SK-N-SH (cell line): ENCODE results near the gene PAPOLG. TPM values are rescaled to one million over a fixed set of nuclear protein-coding genes. Genes with fewer than 3 reads are reported as not detected.

Experiments
- CTCF ChIA-PET: fragments of 300-600, 350-600 bp; formaldehyde crosslinking; extraction: SDS; loops from one replicate; lab custom pipeline; 2021; lab: Yijun Ruan, JAX
- POLR2A ChIA-PET: fragments of 350-600 bp; sonication (Branson Sonifier 250); formaldehyde crosslinking; extraction: SDS; loops from one replicate; lab custom pipeline; 2020; ENCODE audit warnings: antibody characterized with exemption, inconsistent platforms; lab: Yijun Ruan, JAX
- DNase-seq: peaks from one replicate; pipeline ENCODE4 v3.0.0; 2012
- H2AFZ ChIP-seq: fragments of 200-600 bp; sonication (generic); 2 replicates; pipeline ENCODE4 v1.8.1; 2016; ENCODE audit warnings: antibody characterized with exemption, mild to moderate bottlenecking, low read depth
- H3F3A ChIP-seq: fragments of 200-600 bp; sonication (generic); replicated peaks from 2 replicates; pipeline ENCODE3; 2016; ENCODE audit warnings: antibody characterized with exemption, mild to moderate bottlenecking; ENCODE audit not compliant: insufficient read depth
- H3K27ac ChIP-seq, 2 experiments: fragments of 200-500 bp in 1 of 2; fragments of 200-600 bp in 1 of 2; sonication (Bioruptor generic) in 1 of 2; sonication (generic), shearing (Covaris generic) in 1 of 2; 2 replicates each; pipeline versions ENCODE4 v1.5.1 to v1.6.1; 2014 to 2016; ENCODE audit warnings: low read depth in 2 of 2, inconsistent platforms in 1 of 2, low read length in 1 of 2, mild to moderate bottlenecking in 1 of 2, mixed read lengths in 1 of 2
- H3K27me3 ChIP-seq: fragments of 200-600 bp; sonication (generic), shearing (Covaris generic); 2 replicates; pipeline ENCODE4 v1.6.1; 2016; ENCODE audit warnings: mixed run types; ENCODE audit not compliant: insufficient read depth
- H3K36me3 ChIP-seq, 2 experiments: fragments of 200-500 bp in 1 of 2; fragments of 200-600 bp in 1 of 2; sonication (Bioruptor generic) in 1 of 2; sonication (generic) in 1 of 2; replicated peaks in 1 of 2; 2 replicates each; pipeline versions ENCODE3 to v1.5.1; 2014 to 2016; ENCODE audit warnings: low read length in 1 of 2, mild to moderate bottlenecking in 1 of 2; ENCODE audit not compliant: insufficient read depth in 2 of 2, control insufficient read depth in 1 of 2
- H3K4me1 ChIP-seq, 2 experiments: fragments of 200-500 bp in 1 of 2; fragments of 200-600 bp in 1 of 2; sonication (Bioruptor generic) in 1 of 2; sonication (generic), shearing (Covaris generic) in 1 of 2; 2 replicates each; pipeline versions ENCODE4 v1.5.1 to v1.6.1; 2014 to 2016; ENCODE audit warnings: low read depth in 1 of 2, low read length in 1 of 2, mixed run types in 1 of 2; ENCODE audit not compliant: insufficient read depth in 2 of 2, control insufficient read depth in 1 of 2
- H3K4me2 ChIP-seq: fragments of 200-600 bp; sonication (generic), shearing (Covaris generic); 2 replicates; pipeline ENCODE4 v1.6.1; 2017; ENCODE audit warnings: mixed run types
- H3K4me3 ChIP-seq, 2 experiments: fragments of 200-500 bp in 1 of 2; fragments of 200-600 bp in 1 of 2; sonication (Bioruptor generic) in 1 of 2; sonication (generic), shearing (Covaris generic) in 1 of 2; 2 replicates each; pipeline versions ENCODE4 v1.5.1 to v1.8.1; 2014 to 2016; ENCODE audit warnings: low read depth in 2 of 2, inconsistent platforms in 1 of 2, low read length in 1 of 2, mild to moderate bottlenecking in 1 of 2, mixed read lengths in 1 of 2, moderate library complexity in 1 of 2
- H3K79me2 ChIP-seq: fragments of 200-600 bp; sonication (generic); 2 replicates; pipeline ENCODE4 v1.8.1; 2017; ENCODE audit warnings: mild to moderate bottlenecking; ENCODE audit not compliant: insufficient read depth
- H3K9ac ChIP-seq: fragments of 200-600 bp; sonication (generic); 2 replicates; pipeline ENCODE4 v1.6.1; 2017; ENCODE audit warnings: mixed run types
- H3K9me2 ChIP-seq: fragments of 200-600 bp; sonication (generic); 2 replicates; pipeline ENCODE4 v1.6.1; 2017; ENCODE audit warnings: mixed run types
- H3K9me3 ChIP-seq: fragments of 200-600 bp; sonication (generic); 2 replicates; pipeline ENCODE4 v1.6.1; 2017; ENCODE audit warnings: mixed run types, mild to moderate bottlenecking, moderate library complexity
- H4K20me1 ChIP-seq: fragments of 200-600 bp; sonication (generic); 2 replicates; pipeline ENCODE4 v1.6.1; 2017; ENCODE audit warnings: mild to moderate bottlenecking, mixed run types; ENCODE audit not compliant: insufficient read depth
- CHD2 ChIP-seq: fragments of 150-350 bp; IDR thresholded peaks from 2 replicates; pipeline ENCODE4 v1.6.1; 2018; ENCODE audit warnings: low read length; ENCODE audit not compliant: partially characterized antibody
- ELF1 ChIP-seq: IDR thresholded peaks from 2 replicates; pipeline ENCODE4 v1.4.0; 2012
- EP300 ChIP-seq, 2 experiments: IDR thresholded peaks; 2 replicates each; pipeline versions ENCODE4 v1.4.0 to v1.6.1; 2012; ENCODE audit warnings: borderline replicate concordance in 1 of 2, low read depth in 1 of 2, low read length in 1 of 2
- EZH2phosphoT487 ChIP-seq: fragments of 200-600 bp; sonication (generic); IDR thresholded peaks from 2 replicates; pipeline ENCODE4 v1.6.1; 2017; ENCODE audit warnings: low read depth, mixed run types, mild to moderate bottlenecking, antibody characterized with exemption, moderate library complexity, borderline replicate concordance
- FOSL2 ChIP-seq: IDR thresholded peaks from 2 replicates; pipeline ENCODE4 v1.4.0; 2012; ENCODE audit warnings: low read depth, mild to moderate bottlenecking, moderate library complexity, borderline replicate concordance
- FOXJ3 ChIP-seq: sonication (generic); formaldehyde crosslinking; IDR thresholded peaks from 2 replicates; pipeline ENCODE4 v1.5.1; 2020; ENCODE audit warnings: mild to moderate bottlenecking, missing genetic modification reagents
- GABPA ChIP-seq: IDR thresholded peaks from 2 replicates; pipeline ENCODE4 v1.4.0; 2012; ENCODE audit warnings: low read depth, mild to moderate bottlenecking
- JUND ChIP-seq: IDR thresholded peaks from 2 replicates; pipeline ENCODE4 v1.4.0; 2012
- POLR2AphosphoS5 ChIP-seq: IDR thresholded peaks from 2 replicates; pipeline ENCODE4 v1.6.1; 2012; ENCODE audit warnings: low read depth, low read length
- TAF1 ChIP-seq: IDR thresholded peaks from 2 replicates; pipeline ENCODE4 v1.6.1; 2012; ENCODE audit warnings: low read depth, mild to moderate bottlenecking, low read length, moderate library complexity, borderline replicate concordance
- TCF12 ChIP-seq: IDR thresholded peaks from 2 replicates; pipeline ENCODE4 v1.4.0; 2012
- TEAD4 ChIP-seq: IDR thresholded peaks from 2 replicates; pipeline ENCODE4 v1.4.0; 2012; ENCODE audit warnings: mild to moderate bottlenecking, borderline replicate concordance; ENCODE audit not compliant: insufficient read depth
- YY1 ChIP-seq: IDR thresholded peaks from 2 replicates; pipeline ENCODE4 v1.4.0; 2012; ENCODE audit warnings: low read depth, mild to moderate bottlenecking
- WGBS: methylation state at CpG from one replicate; pipeline ENCODE4 v1.1.6; 2017; ENCODE audit warnings: low lambda C conversion rate; 5-methylcytosine and 5-hydroxymethylcytosine counted together
- polyA plus RNA-seq, 3 experiments: library from polyadenylated mRNA; depleted of rRNA; stranded (reverse); fragments of >200 nt; gene quantifications; 2 replicates each; pipeline ENCODE4 v1.2.3, GENCODE V29; 2012
- TF ChIP-seq, protein P1 (sequence below): fragments of 200-600 bp; sonication (generic); IDR thresholded peaks from 2 replicates; pipeline ENCODE4 v1.6.1; 2017; ENCODE audit warnings: antibody characterized with exemption, mild to moderate bottlenecking, moderate library complexity
- TF ChIP-seq, protein P2 (sequence below): IDR thresholded peaks from 2 replicates; pipeline ENCODE4; 2012
- TF ChIP-seq, protein P3 (sequence below): IDR thresholded peaks from 2 replicates; pipeline ENCODE4 v1.4.0; 2012; ENCODE audit warnings: low read depth
- TF ChIP-seq, protein P4 (sequence below): fragments of 150-350 bp; IDR thresholded peaks from 2 replicates; pipeline ENCODE4 v1.6.1; 2017; ENCODE audit warnings: antibody characterized with exemption, low read length, low read depth, borderline replicate concordance

Gene PAPOLG
- polyA plus RNA-seq, 1 of the 3 experiments (the other 2 are of a cell fraction), result 2.1 TPM

DNA sequence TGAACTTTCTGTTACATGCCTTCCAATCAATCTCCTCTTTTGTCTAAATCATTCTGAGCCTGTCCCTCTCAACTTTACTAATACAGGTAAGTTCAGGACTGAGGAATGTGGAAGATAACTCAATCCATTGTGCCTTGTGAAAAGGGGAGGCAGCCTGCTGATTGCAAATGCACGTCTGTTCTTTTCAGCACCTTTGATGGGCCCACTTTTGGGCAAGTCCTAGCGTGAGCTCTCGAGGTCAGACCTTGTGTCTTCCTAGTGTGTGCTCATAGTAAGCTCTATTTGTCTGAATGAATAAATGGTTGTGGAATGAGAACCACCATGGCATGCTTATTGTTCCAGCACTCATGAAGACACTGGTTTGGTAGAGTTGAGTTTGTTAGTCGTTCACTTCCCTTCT is 74.9 kb downstream of the PAPOLG start:
- Histone ChIP-seq H3K4me1 (no peaks in the 10 kb centered on the region), H3K9me2 (no peaks in the 10 kb centered on the region), H3K27ac (no peak overlapping the region), H4K20me1 (no peaks in the 10 kb centered on the region), H3K4me3 (no peak overlapping the region), H3K4me2 (no peak overlapping the region), H3K36me3 (no peaks in the 10 kb centered on the region), H2AFZ (no peak overlapping the region), H3K9me3 (no peaks in the 10 kb centered on the region), H3K79me2 (no peaks in the 10 kb centered on the region)
- DNase-seq, result no peak
- ChIA-PET POLR2A (no interaction called here), CTCF (no interaction called here)
- 38% methylated on average over 4 of the region's 4 CpGs for WGBS
- no peak for TF ChIP-seq EP300 (IDR thresholded peaks at IDR 0.05; ENCODE audit: borderline replicate concordance in 1 of 2, low read depth in 1 of 2, low read length in 1 of 2)
- TF ChIP-seq, protein P1, sequence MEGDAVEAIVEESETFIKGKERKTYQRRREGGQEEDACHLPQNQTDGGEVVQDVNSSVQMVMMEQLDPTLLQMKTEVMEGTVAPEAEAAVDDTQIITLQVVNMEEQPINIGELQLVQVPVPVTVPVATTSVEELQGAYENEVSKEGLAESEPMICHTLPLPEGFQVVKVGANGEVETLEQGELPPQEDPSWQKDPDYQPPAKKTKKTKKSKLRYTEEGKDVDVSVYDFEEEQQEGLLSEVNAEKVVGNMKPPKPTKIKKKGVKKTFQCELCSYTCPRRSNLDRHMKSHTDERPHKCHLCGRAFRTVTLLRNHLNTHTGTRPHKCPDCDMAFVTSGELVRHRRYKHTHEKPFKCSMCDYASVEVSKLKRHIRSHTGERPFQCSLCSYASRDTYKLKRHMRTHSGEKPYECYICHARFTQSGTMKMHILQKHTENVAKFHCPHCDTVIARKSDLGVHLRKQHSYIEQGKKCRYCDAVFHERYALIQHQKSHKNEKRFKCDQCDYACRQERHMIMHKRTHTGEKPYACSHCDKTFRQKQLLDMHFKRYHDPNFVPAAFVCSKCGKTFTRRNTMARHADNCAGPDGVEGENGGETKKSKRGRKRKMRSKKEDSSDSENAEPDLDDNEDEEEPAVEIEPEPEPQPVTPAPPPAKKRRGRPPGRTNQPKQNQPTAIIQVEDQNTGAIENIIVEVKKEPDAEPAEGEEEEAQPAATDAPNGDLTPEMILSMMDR, result no peak
- TF ChIP-seq YY1, result no peak
- no peak for TF ChIP-seq FOSL2
- no peak for TF ChIP-seq FOXJ3 (CRISPR knock-in tag)
- TF ChIP-seq, protein P2, sequence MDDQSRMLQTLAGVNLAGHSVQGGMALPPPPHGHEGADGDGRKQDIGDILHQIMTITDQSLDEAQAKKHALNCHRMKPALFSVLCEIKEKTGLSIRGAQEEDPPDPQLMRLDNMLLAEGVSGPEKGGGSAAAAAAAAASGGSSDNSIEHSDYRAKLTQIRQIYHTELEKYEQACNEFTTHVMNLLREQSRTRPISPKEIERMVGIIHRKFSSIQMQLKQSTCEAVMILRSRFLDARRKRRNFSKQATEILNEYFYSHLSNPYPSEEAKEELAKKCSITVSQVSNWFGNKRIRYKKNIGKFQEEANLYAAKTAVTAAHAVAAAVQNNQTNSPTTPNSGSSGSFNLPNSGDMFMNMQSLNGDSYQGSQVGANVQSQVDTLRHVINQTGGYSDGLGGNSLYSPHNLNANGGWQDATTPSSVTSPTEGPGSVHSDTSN, result no peak
- TF ChIP-seq CHD2, result no peak
- TF ChIP-seq GABPA, result no peak
- TF ChIP-seq TEAD4, result no peak
- TF ChIP-seq, protein P3, sequence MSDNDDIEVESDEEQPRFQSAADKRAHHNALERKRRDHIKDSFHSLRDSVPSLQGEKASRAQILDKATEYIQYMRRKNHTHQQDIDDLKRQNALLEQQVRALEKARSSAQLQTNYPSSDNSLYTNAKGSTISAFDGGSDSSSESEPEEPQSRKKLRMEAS, result no peak
- TF ChIP-seq JUND, result no peak
- no peak for TF ChIP-seq EZH2phosphoT487
- TF ChIP-seq TAF1, result no peak
- no peak for TF ChIP-seq ELF1
- no peak for TF ChIP-seq TCF12
- TF ChIP-seq, protein P4, sequence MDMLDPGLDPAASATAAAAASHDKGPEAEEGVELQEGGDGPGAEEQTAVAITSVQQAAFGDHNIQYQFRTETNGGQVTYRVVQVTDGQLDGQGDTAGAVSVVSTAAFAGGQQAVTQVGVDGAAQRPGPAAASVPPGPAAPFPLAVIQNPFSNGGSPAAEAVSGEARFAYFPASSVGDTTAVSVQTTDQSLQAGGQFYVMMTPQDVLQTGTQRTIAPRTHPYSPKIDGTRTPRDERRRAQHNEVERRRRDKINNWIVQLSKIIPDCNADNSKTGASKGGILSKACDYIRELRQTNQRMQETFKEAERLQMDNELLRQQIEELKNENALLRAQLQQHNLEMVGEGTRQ, result no peak
- no peak for TF ChIP-seq POLR2AphosphoS5
- TF ChIP-seq, all 33 proteins: peak for 0
- Histone ChIP-seq H3K27me3 (peaks cover 14% of the 10 kb centered on the region), H3K9ac (no peak overlapping the region), H3F3A (no peaks in the 10 kb centered on the region)
